AG04449 (cell line): ENCODE measurements around the gene PLPPR3.

Experiments used
- CTCF ChIA-PET: fragments of 350-600 bp; formaldehyde crosslinking; extraction: SDS; loops from one replicate; lab custom pipeline; 2021; ENCODE audit warnings: antibody characterized with exemption; lab: Yijun Ruan, JAX
- POLR2A ChIA-PET: fragments of 400-600, 350-600 bp; formaldehyde crosslinking; extraction: SDS; loops from one replicate; lab custom pipeline; 2020; ENCODE audit warnings: antibody characterized with exemption, inconsistent platforms; lab: Yijun Ruan, JAX
- DNase-seq: peaks from one replicate; pipeline ENCODE4 v3.0.0-alpha.2; 2010; ENCODE audit warnings: low read depth, low spot score
- H3K4me3 ChIP-seq: 2 replicates; pipeline ENCODE4 v1.5.1; 2011; ENCODE audit warnings: low read depth, mild to moderate bottlenecking, control low read depth, low read length
- CTCF ChIP-seq: IDR thresholded peaks from one replicate; pipeline ENCODE4 v1.5.1; 2011; ENCODE audit warnings: mild to moderate bottlenecking, moderate library complexity, low read length, control low read depth, inconsistent platforms; ENCODE audit not compliant: insufficient read depth; ENCODE audit errors: missing control alignments

PLPPR3 gene

DNA sequence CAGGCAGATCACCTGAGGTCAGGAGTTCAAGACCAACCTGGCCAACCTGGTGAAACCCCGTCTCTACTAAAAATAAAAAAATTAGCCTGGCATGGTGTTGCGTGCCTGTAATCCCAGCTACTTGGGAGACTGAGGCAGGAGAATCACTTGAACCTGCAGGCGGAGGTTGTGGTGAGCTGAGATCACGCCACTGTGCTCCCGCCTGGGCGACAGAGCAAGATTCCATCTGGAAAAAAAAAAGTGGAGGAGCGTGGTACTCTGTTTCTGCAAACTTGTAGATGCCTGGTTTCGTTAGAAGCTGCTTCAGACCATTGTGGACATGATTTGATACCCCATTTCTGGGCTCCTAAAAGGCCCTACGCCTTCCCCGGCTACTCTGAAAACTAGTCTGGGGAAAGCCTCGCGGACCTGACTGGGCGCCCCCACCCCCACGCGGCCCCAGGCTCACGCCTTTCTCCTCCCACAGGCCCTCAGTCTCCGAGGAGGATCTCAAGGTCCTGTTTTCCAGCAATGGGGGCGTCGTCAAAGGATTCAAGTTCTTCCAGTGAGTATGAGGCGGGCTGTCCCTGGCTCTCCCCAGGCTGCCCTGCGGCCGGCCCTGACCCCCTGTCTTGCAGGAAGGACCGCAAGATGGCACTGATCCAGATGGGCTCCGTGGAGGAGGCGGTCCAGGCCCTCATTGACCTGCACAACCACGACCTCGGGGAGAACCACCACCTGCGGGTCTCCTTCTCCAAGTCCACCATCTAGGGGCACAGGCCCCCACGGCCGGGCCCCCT lies 11.5 kb downstream of the PLPPR3 start:
- TF ChIP-seq CTCF = no peak
- POLR2A ChIA-PET = interaction anchor here (1.2 kb wide), 1 partner anchor 10 kb away, joined by 4 read pairs; no protein-coding TSS in a partner anchor
- CTCF ChIA-PET = interaction anchor here (1.0 kb wide), 1 partner anchor 10 kb away, joined by 3 read pairs; no protein-coding TSS in a partner anchor
- H3K4me3 ChIP-seq = no peak overlapping the region
- no peak for DNase-seq

DNA sequence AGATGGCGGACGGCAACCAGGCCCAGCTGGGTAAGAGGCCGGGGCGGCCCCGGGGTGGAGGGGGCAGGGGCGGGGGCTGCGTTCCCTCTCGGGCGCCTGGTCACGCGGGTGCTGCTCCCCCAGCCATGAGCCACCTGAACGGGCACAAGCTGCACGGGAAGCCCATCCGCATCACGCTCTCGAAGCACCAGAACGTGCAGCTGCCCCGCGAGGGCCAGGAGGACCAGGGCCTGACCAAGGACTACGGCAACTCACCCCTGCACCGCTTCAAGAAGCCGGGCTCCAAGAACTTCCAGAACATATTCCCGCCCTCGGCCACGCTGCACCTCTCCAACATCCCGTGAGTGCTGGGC lies 13.4 kb downstream of the PLPPR3 start:
- TF ChIP-seq CTCF = no peak
- ChIA-PET CTCF (no interaction called here), POLR2A (interaction anchor here (1.0 kb wide), 1 partner anchor 9 kb away, joined by 4 read pairs; no protein-coding TSS in a partner anchor)
- DNase-seq = no peak
- H3K4me3 ChIP-seq = no peak overlapping the region

- ChIA-PET CTCF (no interaction called here), POLR2A (interaction anchor here (1.0 kb wide), 1 partner anchor 8 kb away, joined by 4 read pairs; no protein-coding TSS in a partner anchor)
- no peak for DNase-seq
- H3K4me3 ChIP-seq = no peak overlapping the region
- no peak for TF ChIP-seq CTCF
Observed at GRCh38 chr19:807627-808422, 13.9 kb downstream of the PLPPR3 start.

GRCh38 chr19:806815-807421 lies 14.8 kb downstream of the PLPPR3 start:
- ChIA-PET POLR2A (no interaction called here), CTCF (no interaction called here)
- TF ChIP-seq CTCF = no peak
- DNase-seq = no peak
- H3K4me3 ChIP-seq = no peak overlapping the region

- TF ChIP-seq CTCF = no peak
- no peak for DNase-seq
- ChIA-PET CTCF (no interaction called here), POLR2A (no interaction called here)
- no peak overlapping the region for H3K4me3 ChIP-seq
Observed at GRCh38 chr19:805600-806550, 15.9 kb downstream of the PLPPR3 start.
